GM10248 (cell line): ENCODE measurements around the gene WDFY4.
A peak's percentile ranks its signal among the peaks of the same experiment; 100 is the strongest.

Experiments
- CTCF ChIA-PET: fragments of 300-600 bp; sonication (Branson Sonifier 250); formaldehyde crosslinking; extraction: SDS; loops from one replicate; lab custom pipeline; 2021; ENCODE audit warnings: antibody characterized with exemption; lab: Yijun Ruan, JAX
- POLR2A ChIA-PET: fragments of 350-650 bp; sonication (Branson Sonifier 250); formaldehyde crosslinking; extraction: SDS; loops from one replicate; lab custom pipeline; 2020; ENCODE audit warnings: antibody characterized with exemption; lab: Yijun Ruan, JAX
- DNase-seq: peaks from one replicate; pipeline ENCODE4 v3.0.0; 2012; ENCODE audit errors: extremely low spot score
- TF ChIP-seq, protein P1 (sequence below): IDR thresholded peaks from 2 replicates; pipeline ENCODE4 v1.5.1; 2012; ENCODE audit warnings: mild to moderate bottlenecking, low read depth; ENCODE audit errors: extremely low read depth, missing control alignments, control extremely low read depth

Gene WDFY4

DNA sequence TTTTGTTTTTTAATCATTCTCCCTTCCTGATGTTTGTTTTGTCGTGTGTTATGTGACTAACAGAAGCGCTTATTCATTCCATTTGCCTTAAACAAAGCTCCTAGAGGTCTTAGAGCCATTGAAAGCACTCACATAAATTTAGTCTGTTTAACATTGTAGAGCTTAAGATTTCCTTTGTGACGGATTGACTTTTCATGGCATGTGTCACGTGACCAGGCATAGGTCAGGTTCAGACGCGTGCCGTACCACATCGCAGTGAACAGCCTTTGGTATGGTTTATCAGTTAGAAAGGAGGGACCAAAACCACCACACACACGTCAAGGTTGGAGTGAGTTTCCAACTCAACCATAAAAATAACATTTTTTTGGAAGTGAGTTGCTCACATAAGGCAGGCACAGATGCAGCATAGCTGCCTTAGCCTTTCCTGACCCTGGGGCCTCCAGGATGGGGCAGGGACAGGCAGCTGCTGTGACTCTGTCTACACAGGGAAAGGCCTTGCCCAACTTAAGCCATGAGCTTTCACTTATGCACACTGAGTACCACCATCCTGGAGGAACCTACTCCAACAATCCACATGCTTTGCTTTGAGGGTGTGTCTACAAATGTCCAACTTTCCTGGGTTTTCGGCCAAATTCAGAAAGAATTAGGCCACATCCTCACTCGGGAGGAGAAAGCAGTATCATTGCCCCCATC lies 55.5 kb downstream of the WDFY4 start:
- ChIA-PET CTCF (interaction anchor here (0.9 to 3.5 kb wide), 3 partner anchors 12 to 83 kb away, joined by 3 to 25 read pairs (median 4); no protein-coding TSS in a partner anchor), POLR2A (no interaction called here)
- TF ChIP-seq, protein P1, sequence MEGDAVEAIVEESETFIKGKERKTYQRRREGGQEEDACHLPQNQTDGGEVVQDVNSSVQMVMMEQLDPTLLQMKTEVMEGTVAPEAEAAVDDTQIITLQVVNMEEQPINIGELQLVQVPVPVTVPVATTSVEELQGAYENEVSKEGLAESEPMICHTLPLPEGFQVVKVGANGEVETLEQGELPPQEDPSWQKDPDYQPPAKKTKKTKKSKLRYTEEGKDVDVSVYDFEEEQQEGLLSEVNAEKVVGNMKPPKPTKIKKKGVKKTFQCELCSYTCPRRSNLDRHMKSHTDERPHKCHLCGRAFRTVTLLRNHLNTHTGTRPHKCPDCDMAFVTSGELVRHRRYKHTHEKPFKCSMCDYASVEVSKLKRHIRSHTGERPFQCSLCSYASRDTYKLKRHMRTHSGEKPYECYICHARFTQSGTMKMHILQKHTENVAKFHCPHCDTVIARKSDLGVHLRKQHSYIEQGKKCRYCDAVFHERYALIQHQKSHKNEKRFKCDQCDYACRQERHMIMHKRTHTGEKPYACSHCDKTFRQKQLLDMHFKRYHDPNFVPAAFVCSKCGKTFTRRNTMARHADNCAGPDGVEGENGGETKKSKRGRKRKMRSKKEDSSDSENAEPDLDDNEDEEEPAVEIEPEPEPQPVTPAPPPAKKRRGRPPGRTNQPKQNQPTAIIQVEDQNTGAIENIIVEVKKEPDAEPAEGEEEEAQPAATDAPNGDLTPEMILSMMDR = no peak
- DNase-seq = no peak

DNA sequence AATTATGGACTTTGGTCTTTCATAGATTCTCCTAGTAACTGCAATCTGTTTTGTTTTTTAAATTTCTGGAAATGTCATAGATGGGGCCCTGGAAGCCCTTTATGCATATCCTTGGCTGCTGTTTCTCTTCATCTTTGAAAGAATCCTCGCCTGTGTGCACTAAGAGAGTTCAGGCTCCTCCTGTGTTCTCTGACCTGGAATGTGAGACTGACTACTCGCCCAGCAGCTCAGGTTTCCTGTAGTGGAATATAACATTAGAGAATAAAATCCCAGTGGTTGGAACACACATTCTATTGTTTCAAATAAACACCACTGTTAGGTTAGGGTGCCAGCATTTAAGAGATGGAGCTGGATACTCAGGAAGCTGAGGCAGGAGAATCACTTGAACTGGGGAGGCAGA lies 56.3 kb downstream of the WDFY4 start:
- CTCF ChIA-PET = interaction anchor here (0.7 to 3.5 kb wide), 4 partner anchors 15 to 84 kb away, joined by 3 to 25 read pairs (median 5); no protein-coding TSS in a partner anchor
- DNase-seq = no peak
- POLR2A ChIA-PET = no interaction called here
- TF ChIP-seq, protein P1 = no peak

DNA sequence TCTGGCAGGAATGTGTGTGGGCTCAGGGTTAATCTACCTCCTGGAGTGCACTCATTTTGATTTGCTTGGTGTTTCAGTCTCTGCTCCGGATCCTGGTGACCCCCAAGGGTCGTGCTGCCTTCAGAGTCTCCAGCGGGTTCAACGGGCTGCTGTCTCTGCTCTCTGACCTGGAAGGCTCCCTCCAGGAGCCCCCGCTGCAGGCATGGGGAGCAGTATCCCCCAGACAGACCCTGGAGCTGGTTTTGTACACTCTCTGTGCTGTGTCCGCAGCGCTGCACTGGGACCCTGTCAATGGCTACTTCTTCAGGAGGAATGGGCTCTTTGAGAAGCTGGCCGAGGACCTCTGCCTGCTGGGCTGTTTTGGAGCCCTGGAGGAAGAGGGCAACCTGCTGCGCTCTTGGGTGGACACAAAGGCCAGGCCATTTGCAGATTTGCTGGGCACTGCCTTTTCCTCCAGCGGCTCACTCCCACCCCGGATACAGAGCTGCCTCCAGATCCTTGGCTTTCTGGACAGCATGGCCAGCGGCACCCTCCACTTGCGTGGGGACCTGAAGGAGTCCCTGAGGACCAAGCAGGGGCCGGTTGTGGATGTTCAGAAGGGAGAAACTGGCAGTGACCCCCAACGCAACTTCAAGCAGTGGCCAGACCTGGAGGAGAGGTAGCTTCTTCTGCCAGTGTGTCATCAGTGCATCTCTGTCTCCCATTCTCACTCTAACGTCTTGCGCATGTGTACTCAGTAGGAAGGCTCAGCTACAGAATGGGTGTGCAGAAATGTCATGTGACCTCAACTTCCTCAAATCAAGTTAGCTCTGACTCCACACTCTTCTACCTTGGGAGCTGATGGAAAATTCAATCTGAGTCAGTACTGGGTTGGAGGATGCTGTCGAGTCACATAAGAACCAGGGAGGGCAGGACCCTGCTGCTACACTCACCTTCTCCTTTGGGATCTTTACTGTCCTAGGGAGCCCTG lies 58.5 kb downstream of the WDFY4 start:
- TF ChIP-seq, protein P1 = no peak
- ChIA-PET CTCF (interaction anchor here (0.7 to 3.5 kb wide), 10 partner anchors 9 to 86 kb away, joined by 3 to 25 read pairs (median 6); no protein-coding TSS in a partner anchor), POLR2A (interaction anchor here (1.2 kb wide), 1 partner anchor 24 kb away, joined by 3 read pairs; no protein-coding TSS in a partner anchor)
- DNase-seq = peak; percentile 34

DNA sequence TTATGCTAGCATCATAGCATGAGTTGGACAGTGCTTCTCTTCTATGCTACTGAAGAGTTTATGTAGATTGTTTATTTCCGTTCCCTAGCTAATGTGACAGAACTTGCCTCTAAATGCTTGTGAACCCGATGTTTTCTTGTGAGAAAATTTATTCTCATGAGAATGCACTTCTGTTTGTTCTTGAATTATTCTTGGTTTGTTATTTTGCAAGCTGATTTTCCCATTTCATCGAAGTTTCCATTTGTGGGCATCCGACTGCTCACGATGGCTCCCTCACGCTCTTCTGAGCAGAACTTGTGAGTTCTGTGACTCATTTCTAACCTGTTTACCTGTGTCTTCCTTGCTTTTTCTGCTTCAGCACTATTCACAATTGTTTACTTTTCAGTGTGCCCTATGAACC lies 59.9 kb downstream of the WDFY4 start:
- DNase-seq = peak; percentile 39
- POLR2A ChIA-PET = no interaction called here
- TF ChIP-seq, protein P1 = no peak
- CTCF ChIA-PET = interaction anchor here (1.5 kb wide), 1 partner anchor 20 kb away, joined by 7 read pairs; no protein-coding TSS in a partner anchor

DNA sequence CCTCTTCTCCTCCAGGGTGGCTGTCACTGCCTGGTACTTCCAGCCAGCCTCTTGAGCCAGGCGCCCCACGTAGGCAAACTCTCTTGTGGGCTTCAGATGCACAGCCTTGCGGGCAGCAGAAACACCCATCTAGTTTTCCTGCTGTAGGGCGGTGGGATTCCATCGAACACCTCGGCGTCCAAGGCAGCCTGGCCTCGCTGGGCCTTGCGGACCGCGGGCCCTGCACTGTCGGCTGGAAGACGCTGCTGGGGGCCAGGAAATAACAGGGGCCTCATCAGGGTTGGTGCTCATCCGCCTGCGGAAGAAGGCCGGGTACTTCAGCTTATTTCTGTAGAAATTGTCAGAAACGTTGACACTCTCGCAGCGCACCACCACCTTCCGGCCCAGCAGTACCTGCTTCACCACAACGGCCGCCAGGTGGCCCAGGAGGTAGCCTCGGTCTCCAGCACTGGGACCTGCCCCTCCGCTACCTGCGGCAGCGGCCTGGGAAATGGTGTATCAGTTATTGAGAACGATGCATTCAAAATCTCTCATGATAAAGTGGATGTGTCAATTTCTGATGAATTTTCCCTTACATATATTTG lies 61.1 kb downstream of the WDFY4 start:
- ChIA-PET POLR2A (no interaction called here), CTCF (interaction anchor here (0.6 to 1.5 kb wide), 3 partner anchors 15 to 90 kb away, joined by 3 to 7 read pairs (median 3); no protein-coding TSS in a partner anchor)
- TF ChIP-seq, protein P1 = no peak
- no peak for DNase-seq
